ENCODE results near the gene ETFDH. TPM values are rescaled to one million over a fixed set of nuclear protein-coding genes. Genes with fewer than 3 reads are reported as not detected.
"Not testable (repeated sequence)": the region's sequence is repeated elsewhere in the genome, so short reads cannot be mapped to it uniquely, and the experiment has no call there.

Gene ETFDH
- total RNA-seq, 1 donor from 2014 or later: 32.5 TPM

DNA sequence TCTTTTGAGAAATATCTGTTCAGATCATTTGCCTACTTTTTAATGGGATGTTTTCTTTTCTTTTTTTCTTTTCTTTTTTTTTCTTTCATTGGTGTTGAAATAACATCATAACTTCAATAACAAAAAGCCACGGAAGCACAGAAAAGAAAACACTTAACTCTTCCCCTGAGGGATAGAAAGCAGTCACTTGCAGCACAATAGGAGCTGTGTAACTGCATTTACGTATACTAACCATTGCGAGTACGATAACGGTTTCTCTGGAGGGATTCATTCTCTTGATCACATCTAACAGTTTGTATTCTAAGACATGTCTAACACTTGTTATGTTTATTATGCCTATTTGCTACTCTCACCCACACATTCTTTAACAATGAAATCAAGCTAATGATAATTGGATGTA is 27.7 kb upstream of the ETFDH start:
- Mint-ChIP-seq H3K9me3 (no peaks in the 10 kb centered on the region), H3K27me3 (no peaks in the 10 kb centered on the region), H3K4me1 (ENCODE audit: unreplicated experiment) (no peaks in the 10 kb centered on the region), H3K4me3 (no peak overlapping the region), H3K27ac (no peak overlapping the region), H3K36me3 (no peaks in the 10 kb centered on the region)
- DNase-seq (ENCODE audit: extremely low spot score, unreplicated experiment): no peak
- TF ChIP-seq, protein P1, sequence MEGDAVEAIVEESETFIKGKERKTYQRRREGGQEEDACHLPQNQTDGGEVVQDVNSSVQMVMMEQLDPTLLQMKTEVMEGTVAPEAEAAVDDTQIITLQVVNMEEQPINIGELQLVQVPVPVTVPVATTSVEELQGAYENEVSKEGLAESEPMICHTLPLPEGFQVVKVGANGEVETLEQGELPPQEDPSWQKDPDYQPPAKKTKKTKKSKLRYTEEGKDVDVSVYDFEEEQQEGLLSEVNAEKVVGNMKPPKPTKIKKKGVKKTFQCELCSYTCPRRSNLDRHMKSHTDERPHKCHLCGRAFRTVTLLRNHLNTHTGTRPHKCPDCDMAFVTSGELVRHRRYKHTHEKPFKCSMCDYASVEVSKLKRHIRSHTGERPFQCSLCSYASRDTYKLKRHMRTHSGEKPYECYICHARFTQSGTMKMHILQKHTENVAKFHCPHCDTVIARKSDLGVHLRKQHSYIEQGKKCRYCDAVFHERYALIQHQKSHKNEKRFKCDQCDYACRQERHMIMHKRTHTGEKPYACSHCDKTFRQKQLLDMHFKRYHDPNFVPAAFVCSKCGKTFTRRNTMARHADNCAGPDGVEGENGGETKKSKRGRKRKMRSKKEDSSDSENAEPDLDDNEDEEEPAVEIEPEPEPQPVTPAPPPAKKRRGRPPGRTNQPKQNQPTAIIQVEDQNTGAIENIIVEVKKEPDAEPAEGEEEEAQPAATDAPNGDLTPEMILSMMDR (conservative IDR thresholded peaks at IDR 0.05): no peak

DNA sequence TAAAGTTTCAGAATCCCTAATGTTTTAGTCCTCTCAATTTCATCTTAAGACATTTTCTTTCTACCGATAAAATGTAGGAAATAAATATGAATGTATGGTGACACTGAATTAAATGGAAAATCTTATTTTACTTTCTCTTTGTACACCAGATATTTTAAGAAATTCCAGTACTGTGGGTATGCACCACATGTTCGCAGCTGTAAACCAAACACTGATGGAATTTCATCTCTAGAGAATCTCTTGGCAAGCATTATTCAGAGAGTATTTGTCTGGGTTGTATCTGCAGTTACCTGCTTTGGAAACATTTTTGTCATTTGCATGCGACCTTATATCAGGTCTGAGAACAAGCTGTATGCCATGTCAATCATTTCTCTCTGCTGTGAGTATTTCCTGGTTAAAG is 27.3 kb upstream of the ETFDH start:
- Mint-ChIP-seq H3K4me3 (no peak overlapping the region), H3K36me3 (no peaks in the 10 kb centered on the region), H3K4me1 (ENCODE audit: unreplicated experiment) (no peaks in the 10 kb centered on the region), H3K27me3 (no peaks in the 10 kb centered on the region), H3K27ac (no peak overlapping the region), H3K9me3 (no peaks in the 10 kb centered on the region)
- TF ChIP-seq, protein P1 (conservative IDR thresholded peaks at IDR 0.05): no peak
- no peak for DNase-seq (ENCODE audit: extremely low spot score, unreplicated experiment)

DNA sequence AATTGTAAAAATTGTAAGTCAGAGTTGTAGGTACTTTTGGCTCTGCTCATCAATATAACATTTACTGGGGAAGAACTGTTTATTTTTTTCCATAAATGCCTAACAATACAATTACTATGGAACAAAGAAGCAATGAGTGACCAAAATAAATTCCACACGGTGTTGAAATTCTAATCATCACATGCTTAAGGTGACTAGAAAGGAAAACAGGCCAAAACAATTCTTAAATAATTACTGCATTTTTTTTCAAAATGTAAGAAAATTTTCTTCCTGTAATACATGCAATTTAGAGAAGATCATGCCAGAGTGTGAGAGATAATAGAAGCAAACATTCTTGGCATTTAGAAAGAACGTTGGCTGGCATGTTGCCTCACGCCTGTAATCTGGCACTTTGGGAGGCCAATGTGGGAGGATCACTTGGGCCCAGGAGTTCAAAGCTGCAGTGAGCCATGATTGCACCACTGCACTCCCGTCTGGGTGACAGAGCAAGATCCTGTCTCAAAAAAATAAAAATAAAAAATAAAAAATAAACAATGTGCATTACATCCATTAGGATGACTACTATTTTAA is 22.9 kb upstream of the ETFDH start:
- Mint-ChIP-seq H3K4me3 (no peak overlapping the region), H3K4me1 (ENCODE audit: unreplicated experiment) (no peaks in the 10 kb centered on the region), H3K27me3 (no peaks in the 10 kb centered on the region), H3K36me3 (no peaks in the 10 kb centered on the region), H3K9me3 (no peaks in the 10 kb centered on the region), H3K27ac (no peak overlapping the region)
- no peak for DNase-seq (ENCODE audit: extremely low spot score, unreplicated experiment)
- TF ChIP-seq, protein P1 (conservative IDR thresholded peaks at IDR 0.05): no peak

DNA sequence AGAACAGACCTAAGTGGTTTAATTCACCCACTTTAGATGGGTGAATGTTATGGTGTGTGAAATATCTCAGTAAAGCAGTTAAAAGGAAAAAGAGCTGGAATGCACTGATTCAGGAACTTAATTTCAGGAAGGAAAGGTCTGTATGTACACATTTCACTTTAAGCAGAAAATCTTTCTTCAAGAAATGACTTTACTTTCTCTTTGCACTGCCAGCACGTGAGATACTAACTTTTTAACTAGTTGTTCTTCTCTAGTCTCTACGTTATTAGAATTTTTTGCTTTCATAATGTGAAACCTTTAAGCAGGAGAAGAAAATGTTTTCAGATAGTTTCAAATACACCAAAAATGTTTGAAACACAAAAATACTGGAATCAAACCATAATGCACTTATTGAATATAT is 19.2 kb upstream of the ETFDH start:
- no peak overlapping the region for H3K27ac Mint-ChIP-seq
- H3K36me3 Mint-ChIP-seq: no peaks in the 10 kb centered on the region
- TF ChIP-seq, protein P1 (conservative IDR thresholded peaks at IDR 0.05): no peak
- H3K9me3 Mint-ChIP-seq: no peaks in the 10 kb centered on the region
- H3K27me3 Mint-ChIP-seq: no peaks in the 10 kb centered on the region
- no peaks in the 10 kb centered on the region for H3K4me1 Mint-ChIP-seq (ENCODE audit: unreplicated experiment)
- H3K4me3 Mint-ChIP-seq: no peak overlapping the region
- DNase-seq (ENCODE audit: extremely low spot score, unreplicated experiment): no peak

DNA sequence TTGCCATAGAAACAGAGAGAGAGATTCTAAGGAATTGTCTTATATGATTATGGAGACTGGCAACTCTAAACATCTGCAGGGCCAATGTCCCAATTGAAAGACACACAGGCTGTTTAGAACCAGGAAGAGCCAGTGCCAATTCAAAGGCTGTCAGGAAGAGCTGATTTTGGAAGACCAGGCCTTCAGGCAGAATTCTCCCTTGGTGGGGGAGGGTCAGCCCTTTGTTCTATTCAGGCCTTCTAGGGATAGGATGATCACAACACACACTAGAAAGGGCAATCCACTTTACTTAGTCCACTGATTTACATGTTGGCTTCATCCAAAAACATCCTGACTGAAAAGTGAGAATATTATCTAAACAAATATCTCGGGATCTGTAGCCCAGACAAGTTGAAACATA is 15.7 kb upstream of the ETFDH start:
- no peak for DNase-seq (ENCODE audit: extremely low spot score, unreplicated experiment)
- TF ChIP-seq, protein P1 (conservative IDR thresholded peaks at IDR 0.05): no peak
- H3K36me3 Mint-ChIP-seq: no peaks in the 10 kb centered on the region
- H3K9me3 Mint-ChIP-seq: peaks cover 5% of the 10 kb centered on the region
- no peaks in the 10 kb centered on the region for H3K4me1 Mint-ChIP-seq (ENCODE audit: unreplicated experiment)
- no peak overlapping the region for H3K27ac Mint-ChIP-seq
- no peak overlapping the region for H3K4me3 Mint-ChIP-seq
- H3K27me3 Mint-ChIP-seq: no peaks in the 10 kb centered on the region

DNA sequence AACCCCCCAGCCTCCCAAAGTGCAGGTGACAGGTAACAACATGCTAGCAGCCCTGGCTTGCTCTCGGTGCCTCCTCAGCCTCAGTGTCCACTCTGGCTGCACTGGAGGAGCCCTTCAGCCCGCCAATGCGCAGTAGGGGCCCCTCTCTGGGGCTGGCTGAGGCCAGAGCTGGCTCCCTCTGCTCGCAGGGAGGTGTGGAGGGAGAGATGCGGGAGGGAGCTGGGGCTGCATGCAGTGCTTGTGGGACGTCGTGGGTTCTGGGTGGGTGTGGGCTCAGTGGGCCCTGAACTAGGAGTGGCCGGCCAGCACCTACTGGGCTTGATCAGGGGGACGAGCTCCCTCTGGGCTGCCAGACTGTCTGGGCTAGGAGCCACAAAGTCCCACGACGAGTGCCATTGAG is 14.8 kb upstream of the ETFDH start:
- H3K27me3 Mint-ChIP-seq: no peaks in the 10 kb centered on the region
- no peak overlapping the region for H3K27ac Mint-ChIP-seq
- no peak for DNase-seq (ENCODE audit: extremely low spot score, unreplicated experiment)
- H3K36me3 Mint-ChIP-seq: no peaks in the 10 kb centered on the region
- TF ChIP-seq, protein P1 (conservative IDR thresholded peaks at IDR 0.05): no peak
- H3K4me1 Mint-ChIP-seq (ENCODE audit: unreplicated experiment): no peaks in the 10 kb centered on the region
- peaks cover 5% of the 10 kb centered on the region for H3K9me3 Mint-ChIP-seq
- no peak overlapping the region for H3K4me3 Mint-ChIP-seq

DNA sequence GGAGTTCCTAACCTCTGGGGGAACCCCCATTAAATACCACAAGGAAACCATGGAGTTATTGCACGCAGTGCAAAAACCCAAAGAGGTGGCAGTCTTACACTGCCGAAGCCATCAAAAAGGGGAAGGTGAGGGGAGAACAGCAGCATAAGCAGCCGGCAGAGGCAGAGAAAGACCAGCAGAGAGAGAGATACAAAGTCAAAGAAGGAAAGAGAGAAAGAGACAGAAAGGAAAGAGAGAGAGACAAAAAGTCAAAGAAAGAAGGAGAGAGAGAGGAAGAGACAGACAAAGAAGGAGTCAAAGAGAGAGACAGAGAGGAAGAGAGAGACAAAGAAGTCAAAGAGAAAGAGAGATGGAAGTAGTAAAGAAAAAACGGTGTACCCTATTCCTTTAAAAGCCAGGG is 8.8 kb upstream of the ETFDH start:
- H3K9me3 Mint-ChIP-seq; H3K27me3 Mint-ChIP-seq; DNase-seq (ENCODE audit: extremely low spot score, unreplicated experiment); H3K4me3 Mint-ChIP-seq; H3K27ac Mint-ChIP-seq; H3K4me1 Mint-ChIP-seq (ENCODE audit: unreplicated experiment): not testable (repeated sequence)
- peaks cover 12% of the 10 kb centered on the region for H3K36me3 Mint-ChIP-seq

DNA sequence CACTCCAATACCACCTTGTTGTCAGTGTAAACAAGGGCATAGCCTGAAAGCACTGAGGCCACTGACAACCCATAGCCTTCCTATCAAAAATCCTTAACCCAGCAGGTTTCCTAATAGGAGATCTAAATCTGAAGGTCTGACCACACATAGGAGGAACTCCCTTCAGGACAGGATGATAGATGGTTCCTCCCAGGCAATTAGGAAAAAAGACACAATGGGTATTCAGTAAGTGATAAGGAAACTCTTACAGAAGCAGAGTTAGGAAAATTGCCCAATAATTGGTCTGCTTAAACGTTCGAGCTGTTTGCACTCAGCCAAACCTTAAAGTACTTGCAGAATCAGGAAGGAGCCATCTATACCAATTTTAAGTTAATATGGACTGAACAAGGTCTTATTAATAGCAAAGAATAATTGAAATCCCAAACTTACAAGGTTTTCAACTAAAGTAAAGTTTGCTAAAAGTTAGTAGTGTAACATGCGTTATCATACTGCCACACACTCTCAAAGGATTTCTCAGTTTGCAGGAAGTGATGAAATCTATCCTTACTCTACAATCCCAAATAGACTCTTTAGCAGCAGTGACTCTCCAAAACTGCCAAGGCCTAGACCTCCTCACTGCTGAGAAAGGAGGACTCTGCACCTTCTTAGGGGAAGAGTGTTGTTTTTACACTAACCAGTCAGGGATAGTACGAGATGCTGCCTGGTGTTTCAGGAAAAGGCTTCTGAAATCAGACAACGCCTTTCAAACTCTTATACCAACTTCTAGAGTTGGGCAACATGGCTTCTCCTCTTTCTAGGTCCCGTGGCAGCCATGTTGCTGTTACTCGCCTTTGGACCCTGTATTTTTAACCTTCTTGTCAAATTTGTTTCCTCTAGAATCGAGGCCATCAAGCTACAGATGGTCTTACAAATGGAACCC is 8.1 kb upstream of the ETFDH start:
- peaks cover 14% of the 10 kb centered on the region for H3K36me3 Mint-ChIP-seq
- not testable (repeated sequence) for H3K27ac Mint-ChIP-seq; DNase-seq (ENCODE audit: extremely low spot score, unreplicated experiment); H3K4me1 Mint-ChIP-seq (ENCODE audit: unreplicated experiment); H3K27me3 Mint-ChIP-seq; H3K9me3 Mint-ChIP-seq; H3K4me3 Mint-ChIP-seq
